ENCODE data around the gene PCDHGB6.
"Not testable (repeated sequence)": the region's sequence is repeated elsewhere in the genome, so short reads cannot be mapped to it uniquely, and the experiment has no call there.

PCDHGB6 gene

DNA sequence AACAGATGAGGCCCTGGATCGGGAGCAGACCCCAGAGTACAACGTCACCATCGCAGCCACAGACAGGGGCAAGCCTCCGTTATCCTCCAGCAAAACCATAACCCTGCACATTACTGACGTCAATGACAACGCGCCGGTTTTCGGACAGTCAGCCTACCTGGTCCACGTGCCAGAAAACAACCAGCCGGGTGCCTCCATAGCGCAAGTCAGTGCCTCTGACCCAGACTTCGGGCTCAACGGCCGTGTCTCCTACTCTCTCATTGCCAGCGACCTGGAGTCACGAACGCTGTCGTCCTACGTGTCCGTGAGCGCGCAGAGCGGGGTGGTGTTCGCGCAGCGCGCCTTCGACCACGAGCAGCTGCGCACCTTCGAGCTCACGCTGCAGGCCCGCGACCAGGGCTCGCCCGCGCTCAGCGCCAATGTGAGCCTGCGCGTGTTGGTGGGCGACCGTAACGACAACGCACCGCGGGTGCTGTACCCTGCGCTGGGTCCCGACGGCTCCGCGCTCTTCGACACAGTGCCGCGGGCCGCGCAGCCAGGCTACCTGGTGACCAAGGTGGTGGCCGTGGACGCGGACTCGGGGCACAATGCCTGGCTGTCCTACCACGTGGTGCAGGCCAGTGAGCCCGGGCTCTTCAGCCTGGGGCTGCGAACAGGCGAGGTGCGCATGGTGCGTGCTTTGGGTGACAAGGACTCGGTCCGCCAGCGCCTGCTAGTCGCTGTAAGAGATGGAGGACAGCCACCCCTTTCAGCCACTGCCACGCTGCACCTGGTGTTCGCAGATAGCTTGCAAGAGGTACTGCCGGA lies 11.5 kb downstream of the PCDHGB6 start:
- DNase-seq (ENCODE audit: low read depth in 2 of 2), result no peak

GRCh38 chr5:141420855-141421488 lies 13.2 kb downstream of the PCDHGB6 start, which contains the start of gene PCDHGA11:
Gene PCDHGA11 (plus strand): TSS chr5:141421051. CDS start chr5:141421228, 177 bp downstream.
- DNase-seq (ENCODE audit: low read depth in 2 of 2), result no peak

GRCh38 chr5:141421489-141421855 lies 13.7 kb downstream of the PCDHGB6 start:
- no peak for DNase-seq (ENCODE audit: low read depth in 2 of 2)

DNA sequence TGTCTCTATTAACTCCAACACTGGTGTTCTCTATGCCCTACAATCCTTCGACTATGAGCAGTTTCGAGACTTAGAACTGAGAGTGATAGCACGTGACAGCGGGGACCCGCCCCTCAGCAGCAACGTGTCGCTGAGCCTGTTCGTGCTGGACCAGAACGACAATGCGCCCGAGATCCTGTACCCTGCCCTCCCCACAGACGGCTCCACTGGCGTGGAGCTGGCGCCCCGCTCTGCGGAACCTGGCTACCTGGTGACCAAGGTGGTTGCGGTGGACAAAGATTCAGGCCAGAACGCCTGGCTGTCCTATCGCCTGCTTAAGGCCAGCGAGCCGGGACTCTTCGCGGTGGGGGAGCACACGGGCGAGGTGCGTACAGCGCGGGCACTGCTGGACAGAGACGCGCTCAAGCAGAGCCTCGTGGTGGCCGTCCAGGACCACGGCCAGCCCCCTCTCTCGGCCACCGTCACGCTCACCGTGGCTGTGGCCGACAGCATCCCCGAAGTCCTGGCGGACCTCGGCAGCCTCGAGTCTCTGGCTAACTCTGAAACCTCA lies 15.0 kb downstream of the PCDHGB6 start:
- DNase-seq (ENCODE audit: low read depth in 2 of 2), result no peak

DNA sequence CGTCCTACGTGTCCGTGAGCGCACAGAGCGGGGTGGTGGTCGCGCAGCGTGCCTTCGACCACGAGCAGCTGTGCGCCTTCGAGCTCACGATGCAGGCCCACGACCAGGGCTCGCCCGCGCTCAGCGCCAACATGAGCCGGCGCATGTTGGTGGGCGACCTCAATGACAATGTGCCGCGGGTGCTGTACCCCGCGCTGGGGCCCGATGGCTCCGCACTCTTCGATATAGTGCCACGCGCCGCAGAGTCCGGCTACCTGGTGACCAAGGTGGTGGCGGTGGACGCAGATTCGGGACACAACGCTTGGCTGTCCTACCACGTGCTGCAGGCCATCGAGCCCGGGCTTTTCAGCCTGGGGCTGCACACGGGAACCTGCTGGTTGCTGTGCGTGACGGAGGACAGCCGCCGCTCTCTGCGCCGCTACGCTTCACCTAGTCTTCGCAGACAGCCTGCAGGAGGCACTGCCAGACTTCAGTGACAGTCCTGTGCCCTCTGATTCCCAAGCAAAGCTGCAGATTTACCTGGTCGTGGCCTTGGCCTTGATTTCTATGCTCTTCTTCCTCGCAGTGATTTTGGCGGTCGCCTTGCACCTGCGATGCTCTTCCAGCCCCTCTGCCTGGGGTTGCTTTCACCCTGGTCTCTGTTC lies 20.1 kb downstream of the PCDHGB6 start:
- DNase-seq (ENCODE audit: low read depth in 2 of 2), result no peak

DNA sequence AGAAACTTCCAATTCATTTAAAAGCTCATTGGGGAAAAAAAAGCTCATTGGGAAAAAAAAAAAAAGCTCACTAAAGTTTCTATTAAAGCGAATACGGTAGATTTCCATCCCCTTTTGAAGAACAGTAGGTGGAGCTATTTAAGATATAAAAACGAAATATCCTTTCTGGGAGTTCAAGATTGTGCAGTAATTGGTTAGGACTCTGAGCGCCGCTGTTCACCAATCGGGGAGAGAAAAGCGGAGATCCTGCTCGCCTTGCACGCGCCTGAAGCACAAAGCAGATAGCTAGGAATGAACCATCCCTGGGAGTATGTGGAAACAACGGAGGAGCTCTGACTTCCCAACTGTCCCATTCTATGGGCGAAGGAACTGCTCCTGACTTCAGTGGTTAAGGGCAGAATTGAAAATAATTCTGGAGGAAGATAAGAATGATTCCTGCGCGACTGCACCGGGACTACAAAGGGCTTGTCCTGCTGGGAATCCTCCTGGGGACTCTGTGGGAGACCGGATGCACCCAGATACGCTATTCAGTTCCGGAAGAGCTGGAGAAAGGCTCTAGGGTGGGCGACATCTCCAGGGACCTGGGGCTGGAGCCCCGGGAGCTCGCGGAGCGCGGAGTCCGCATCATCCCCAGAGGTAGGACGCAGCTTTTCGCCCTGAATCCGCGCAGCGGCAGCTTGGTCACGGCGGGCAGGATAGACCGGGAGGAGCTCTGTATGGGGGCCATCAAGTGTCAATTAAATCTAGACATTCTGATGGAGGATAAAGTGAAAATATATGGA lies 22.7 kb downstream of the PCDHGB6 start, which contains the start of gene PCDHGA12:
Gene PCDHGA12 (plus strand): TSS at position 176 of the 782 bp plus-strand sequence. CDS start 253 bp downstream, at position 429.
- DNase-seq (ENCODE audit: low read depth in 2 of 2), result no peak

DNA sequence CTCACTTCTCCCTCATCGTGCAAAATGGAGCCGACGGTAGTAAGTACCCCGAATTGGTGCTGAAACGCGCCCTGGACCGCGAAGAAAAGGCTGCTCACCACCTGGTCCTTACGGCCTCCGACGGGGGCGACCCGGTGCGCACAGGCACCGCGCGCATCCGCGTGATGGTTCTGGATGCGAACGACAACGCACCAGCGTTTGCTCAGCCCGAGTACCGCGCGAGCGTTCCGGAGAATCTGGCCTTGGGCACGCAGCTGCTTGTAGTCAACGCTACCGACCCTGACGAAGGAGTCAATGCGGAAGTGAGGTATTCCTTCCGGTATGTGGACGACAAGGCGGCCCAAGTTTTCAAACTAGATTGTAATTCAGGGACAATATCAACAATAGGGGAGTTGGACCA lies 23.5 kb downstream of the PCDHGB6 start:
- DNase-seq (ENCODE audit: low read depth in 2 of 2), result no peak

- not testable (repeated sequence) for DNase-seq (ENCODE audit: low read depth in 2 of 2)
Observed at GRCh38 chr5:141432308-141432707, 24.5 kb downstream of the PCDHGB6 start.

DNA sequence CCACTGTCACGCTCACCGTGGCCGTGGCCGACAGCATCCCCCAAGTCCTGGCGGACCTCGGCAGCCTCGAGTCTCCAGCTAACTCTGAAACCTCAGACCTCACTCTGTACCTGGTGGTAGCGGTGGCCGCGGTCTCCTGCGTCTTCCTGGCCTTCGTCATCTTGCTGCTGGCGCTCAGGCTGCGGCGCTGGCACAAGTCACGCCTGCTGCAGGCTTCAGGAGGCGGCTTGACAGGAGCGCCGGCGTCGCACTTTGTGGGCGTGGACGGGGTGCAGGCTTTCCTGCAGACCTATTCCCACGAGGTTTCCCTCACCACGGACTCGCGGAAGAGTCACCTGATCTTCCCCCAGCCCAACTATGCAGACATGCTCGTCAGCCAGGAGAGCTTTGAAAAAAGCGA lies 24.9 kb downstream of the PCDHGB6 start:
- DNase-seq (ENCODE audit: low read depth in 2 of 2), result not testable (repeated sequence)

- DNase-seq (ENCODE audit: low read depth in 2 of 2), result no peak
Observed at GRCh38 chr5:141434006-141434405, 26.2 kb downstream of the PCDHGB6 start.

DNA sequence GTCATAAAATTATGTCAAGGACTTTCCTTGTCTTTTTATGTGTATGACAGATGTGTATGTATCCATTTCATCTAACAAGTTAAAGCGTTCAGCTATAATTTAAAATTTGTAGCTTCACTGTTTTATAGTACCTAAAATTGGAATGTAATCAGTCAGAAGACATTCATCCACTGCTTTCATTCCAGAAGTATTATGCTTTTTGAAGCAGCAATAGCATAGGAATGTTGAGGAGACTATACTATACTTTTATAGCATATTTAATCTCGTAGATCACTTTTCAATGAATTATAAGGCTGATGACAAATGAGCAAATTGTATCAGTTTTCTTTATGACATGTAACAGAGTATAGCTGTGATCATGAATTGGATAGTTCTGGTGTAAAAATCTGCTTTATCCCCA lies 29.4 kb downstream of the PCDHGB6 start:
- DNase-seq (ENCODE audit: low read depth in 2 of 2), result no peak

DNA sequence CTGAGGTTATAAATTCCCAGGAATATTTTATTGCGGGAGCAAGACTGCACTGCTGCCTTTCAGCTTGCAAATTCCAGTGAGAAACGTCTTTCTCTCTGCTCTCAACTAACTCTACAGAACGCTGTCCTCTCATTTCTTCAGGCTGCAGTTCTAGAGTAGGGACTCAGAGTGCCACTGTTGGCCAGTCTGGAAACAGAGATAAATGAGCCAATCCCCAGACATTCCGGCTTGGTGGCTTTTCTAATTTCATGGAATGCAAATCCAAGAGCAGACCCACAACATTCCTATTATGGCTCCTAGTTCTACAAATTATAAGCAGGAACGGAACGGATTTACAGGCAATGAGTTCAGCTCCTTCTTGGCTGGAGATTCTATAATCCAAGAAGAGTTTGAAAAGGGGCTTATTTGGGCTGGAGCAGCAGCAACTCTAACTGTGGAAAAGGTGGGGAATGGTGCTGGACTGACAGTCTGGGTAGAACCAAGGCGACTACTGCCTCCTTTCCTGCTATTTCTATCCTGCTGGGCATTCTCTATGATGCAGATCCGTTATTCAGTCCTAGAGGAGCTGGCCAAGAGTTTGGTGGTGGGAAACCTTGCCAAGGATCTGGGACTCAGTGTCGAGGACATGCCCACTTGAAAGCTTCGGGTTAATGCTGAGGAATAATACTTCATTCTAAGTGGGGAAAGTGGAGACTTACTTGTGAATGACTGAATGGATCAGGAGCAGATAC lies 31.8 kb downstream of the PCDHGB6 start:
- no peak for DNase-seq (ENCODE audit: low read depth in 2 of 2)

GRCh38 chr5:141440341-141440740 lies 32.5 kb downstream of the PCDHGB6 start:
- DNase-seq (ENCODE audit: low read depth in 2 of 2), result no peak

DNA sequence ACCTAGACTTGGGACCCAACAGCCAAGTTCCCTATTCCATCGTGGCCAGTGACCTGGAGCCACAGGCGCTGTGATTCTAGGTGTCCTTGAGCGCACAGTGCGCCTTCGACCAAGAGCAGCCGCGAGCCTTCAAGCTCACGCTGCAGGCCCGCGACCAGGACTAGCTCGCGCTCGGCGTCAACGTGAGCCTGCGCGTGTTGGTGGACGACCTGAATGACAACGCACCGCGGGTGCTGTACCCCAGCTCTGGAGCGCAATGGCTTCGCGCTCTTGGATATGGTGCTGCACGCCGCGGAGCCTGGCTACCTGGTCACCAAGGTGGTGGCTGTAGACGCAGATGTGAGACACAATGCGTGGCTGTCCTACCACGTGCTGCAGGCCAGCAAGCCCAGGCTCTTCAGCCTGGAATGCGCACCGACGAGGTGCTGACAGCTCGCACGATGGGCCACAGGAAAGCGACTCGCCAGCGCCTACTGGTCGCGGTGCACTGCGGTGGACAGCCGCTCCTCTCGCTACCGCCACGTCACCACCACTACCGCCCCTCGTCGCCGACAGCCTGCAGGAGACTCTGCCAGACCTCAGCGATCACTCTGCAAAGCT lies 33.9 kb downstream of the PCDHGB6 start:
- no peak for DNase-seq (ENCODE audit: low read depth in 2 of 2)
